LNCAP (cell line): ENCODE data around the gene TRIML1.

Experiments used
- CTCF ChIP-seq: fragments of 450-650 bp; IDR thresholded peaks from 2 replicates; pipeline ENCODE4 v1.5.1; 2017; ENCODE audit warnings: mild to moderate bottlenecking

TRIML1 gene

GRCh38 chr4:188196134-188196735 lies 57.0 kb downstream of the TRIML1 start:
- no peak for TF ChIP-seq CTCF
